Measurements from ENCODE around the gene PTPRH.

GRCh38 chr19:55137915-55138314 lies 71.4 kb downstream of the PTPRH start:
- TF ChIP-seq, protein P1, sequence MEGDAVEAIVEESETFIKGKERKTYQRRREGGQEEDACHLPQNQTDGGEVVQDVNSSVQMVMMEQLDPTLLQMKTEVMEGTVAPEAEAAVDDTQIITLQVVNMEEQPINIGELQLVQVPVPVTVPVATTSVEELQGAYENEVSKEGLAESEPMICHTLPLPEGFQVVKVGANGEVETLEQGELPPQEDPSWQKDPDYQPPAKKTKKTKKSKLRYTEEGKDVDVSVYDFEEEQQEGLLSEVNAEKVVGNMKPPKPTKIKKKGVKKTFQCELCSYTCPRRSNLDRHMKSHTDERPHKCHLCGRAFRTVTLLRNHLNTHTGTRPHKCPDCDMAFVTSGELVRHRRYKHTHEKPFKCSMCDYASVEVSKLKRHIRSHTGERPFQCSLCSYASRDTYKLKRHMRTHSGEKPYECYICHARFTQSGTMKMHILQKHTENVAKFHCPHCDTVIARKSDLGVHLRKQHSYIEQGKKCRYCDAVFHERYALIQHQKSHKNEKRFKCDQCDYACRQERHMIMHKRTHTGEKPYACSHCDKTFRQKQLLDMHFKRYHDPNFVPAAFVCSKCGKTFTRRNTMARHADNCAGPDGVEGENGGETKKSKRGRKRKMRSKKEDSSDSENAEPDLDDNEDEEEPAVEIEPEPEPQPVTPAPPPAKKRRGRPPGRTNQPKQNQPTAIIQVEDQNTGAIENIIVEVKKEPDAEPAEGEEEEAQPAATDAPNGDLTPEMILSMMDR (IDR thresholded peaks at IDR 0.05 in 2 of 3, conservative IDR thresholded peaks at IDR 0.05 in 1 of 3; ENCODE audit: insufficient read depth in 2 of 3, low read depth in 1 of 3, low read length in 3 of 3), result no peak
- TF ChIP-seq TBL1XR1 (IDR thresholded peaks at IDR 0.05; ENCODE audit: low read length in 2 of 2) (no peak), ZNF232 (CRISPR knock-in tag; IDR thresholded peaks at IDR 0.05) (no peak), THAP12 (CRISPR knock-in tag; IDR thresholded peaks at IDR 0.05) (no peak), ZNF592 (IDR thresholded peaks at IDR 0.05) (no peak), PPARD (CRISPR knock-in tag; IDR thresholded peaks at IDR 0.05) (no peak), ZNF121 (CRISPR knock-in tag; conservative IDR thresholded peaks at IDR 0.05) (no peak), SIX5 (IDR thresholded peaks at IDR 0.05; ENCODE audit: borderline replicate concordance in 1 of 2, insufficient read depth in 1 of 2, low read depth in 1 of 2, low read length in 2 of 2) (no peak), POLR2AphosphoS5 (IDR thresholded peaks at IDR 0.05; ENCODE audit: control insufficient read depth, insufficient read depth, low read depth, low read length) (no peak)

Data from K562 (cell line).